HG03460 (cell line): ENCODE data around the gene ERICH6.

Source experiments
- ATAC-seq: cut with Tn5 transposase; IDR thresholded peaks from one replicate; pipeline ENCODE4 v1.9.1; 2021; ENCODE audit not compliant: unreplicated experiment

Gene ERICH6

DNA sequence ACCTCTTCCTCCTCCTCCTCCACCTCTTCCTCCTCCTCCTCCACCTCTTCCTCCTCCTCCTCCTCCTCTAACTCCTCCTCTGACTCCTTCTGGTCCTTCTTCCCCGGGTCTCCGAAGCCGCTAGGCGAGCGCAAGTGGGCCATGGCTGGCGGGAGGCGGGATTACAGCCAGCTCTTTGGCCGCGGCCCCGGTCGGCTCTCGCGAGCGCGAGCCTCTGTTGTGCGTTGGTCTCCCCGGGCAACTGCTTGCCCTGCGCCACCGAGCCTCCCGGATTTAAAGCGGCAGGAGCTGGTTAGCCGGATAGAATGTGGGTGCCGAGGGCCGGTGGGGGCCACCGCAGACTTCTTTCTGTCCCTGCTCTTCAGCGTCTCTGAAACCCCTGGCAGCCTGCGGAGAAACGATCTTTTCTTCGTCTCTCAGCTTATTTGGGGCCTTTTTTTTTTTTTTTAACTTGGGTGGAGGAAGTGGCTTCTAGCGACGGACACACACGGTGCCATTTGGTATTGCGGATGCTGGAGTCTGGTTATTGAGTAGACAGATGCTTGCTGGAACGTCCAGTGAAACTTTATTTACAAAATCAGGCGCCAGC, at the start of gene ERICH6:
TSS of gene ERICH6 (minus strand) at position 165 of the 589 bp plus-strand sequence. CDS start at position 143, 22 bp downstream.
- ATAC-seq: peak; percentile 100

DNA sequence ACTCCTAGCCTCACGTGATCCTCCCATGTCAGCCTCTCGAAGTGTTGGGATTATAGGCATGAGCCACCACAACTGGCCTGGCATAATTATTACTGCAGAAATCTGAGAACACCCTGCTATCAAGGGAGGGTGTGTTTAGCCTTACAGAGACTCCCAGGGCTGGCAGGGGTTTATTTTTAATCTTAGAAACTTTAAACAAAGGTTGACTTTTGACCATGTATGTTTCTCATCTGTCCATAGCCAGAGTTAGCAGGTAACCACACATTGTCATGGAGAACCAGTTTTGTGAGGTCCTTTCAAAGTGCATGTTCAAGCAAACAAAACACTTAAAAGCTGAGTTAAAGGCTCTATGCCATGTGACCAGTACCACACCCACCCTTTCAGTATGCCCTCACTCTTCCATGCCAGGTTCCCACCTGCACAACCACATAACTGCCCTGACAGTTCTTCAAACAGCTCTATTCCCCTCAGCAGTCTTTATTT, 48.1 kb upstream of the ERICH6 start:
- ATAC-seq: no peak

DNA sequence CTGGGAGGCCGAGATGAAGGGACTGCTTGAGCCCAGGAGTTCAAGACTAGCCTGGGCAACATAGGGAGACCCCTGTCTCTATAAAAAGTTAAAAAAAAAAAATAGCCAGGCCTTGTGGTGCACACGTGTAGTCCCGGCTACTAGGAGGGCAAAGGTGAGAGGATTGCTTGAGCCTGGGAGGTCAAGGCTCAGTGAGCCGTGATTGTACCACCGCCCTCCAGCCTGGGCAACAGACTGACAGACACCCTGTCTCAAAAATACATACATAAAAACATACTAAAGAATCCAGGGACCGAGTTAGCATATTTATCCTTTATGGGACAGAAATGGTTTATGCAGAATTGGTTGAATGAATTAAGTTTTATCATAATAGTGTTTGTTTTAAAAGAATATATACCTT, 45.5 kb upstream of the ERICH6 start:
- ATAC-seq: no peak

DNA sequence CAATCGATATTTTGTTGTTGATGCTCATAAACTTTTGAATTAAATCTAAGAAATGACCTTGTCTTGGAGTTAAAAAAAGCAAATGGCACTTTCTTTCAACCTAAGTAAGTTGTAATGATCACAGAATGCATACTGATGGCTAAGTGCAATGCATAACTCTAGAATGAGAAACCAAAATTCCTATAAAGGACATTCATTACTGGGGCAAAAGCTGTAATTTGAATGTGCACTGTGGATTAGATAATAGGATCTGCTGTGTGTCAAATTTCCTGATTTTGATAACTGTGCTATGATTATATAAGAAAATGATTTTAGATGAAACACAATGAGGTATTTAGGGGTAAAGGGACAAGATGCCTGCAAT, 44.9 kb upstream of the ERICH6 start:
- no peak for ATAC-seq

DNA sequence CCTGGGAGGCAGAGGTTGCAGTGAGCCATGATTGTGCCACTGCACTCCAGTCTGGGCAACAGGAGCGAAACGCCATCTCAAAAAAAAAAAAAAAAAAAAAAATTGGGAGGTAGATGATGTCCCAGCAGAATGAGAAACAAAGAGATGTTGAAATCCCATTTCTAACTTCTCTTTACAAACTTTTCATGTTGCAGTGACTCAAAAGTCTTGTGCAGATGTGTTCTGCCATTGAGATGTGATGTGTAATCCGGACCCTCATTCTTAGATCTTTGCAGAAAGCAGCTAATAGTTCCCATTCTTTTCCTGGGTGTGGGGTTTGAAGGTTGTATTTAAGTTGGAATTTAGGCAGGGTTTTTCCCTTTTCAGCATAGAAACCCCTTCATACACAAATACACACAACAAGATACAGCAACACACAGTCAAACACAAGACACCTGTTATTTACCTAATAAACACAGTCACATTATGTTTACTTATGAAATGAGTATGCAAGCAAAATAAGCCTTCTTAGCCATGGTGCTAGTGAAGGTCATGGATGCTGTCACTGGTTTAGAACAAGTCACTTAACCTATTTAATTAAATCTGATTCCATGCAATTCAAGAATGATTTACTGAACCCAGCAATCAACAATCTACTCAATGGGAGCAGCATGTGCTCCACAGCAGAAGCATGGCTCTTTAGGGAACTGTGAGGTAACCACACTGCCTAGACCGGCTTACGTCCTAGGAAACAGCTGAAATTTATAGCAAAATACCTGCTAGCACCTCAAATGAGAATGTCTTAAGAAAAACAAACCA, 44.4 kb upstream of the ERICH6 start:
- ATAC-seq: no peak

DNA sequence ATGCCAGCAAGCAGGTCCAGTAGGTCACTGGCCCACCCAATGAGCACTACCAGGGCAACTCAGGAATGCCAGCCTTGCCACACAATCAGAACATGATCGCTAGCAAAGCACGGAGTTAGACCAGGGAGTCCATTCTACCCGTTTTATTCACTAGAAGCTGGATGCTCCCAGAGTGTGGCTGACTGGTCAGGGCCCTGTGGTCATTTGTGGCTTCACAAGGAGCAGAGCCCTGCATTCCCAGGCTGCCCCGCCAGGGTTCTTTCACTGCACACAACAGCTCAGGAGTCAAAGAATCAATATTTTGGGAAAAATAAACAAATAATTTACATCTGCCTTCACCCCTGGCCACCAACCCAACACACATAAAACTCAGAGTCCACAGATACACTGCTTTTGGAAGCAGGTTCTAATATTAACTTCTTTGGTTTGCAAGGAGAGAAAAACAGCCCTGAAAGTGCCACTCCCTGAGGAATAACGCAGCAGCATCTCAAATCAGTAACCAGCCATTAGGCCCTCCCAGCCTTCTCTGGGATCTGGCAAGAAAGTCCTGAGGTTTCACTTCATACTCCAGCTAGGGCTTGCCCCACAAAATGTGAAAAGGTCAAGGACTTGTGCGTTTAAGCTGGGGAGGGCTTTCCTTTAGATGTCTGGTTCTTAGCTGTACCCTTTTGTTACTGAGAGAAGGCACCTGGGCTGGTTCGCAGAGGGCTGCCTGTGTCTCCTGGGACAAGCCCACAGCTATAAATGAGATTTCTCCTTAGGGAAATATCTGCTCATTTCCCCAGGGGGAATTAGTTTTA, 43.3 kb upstream of the ERICH6 start:
- no peak for ATAC-seq

DNA sequence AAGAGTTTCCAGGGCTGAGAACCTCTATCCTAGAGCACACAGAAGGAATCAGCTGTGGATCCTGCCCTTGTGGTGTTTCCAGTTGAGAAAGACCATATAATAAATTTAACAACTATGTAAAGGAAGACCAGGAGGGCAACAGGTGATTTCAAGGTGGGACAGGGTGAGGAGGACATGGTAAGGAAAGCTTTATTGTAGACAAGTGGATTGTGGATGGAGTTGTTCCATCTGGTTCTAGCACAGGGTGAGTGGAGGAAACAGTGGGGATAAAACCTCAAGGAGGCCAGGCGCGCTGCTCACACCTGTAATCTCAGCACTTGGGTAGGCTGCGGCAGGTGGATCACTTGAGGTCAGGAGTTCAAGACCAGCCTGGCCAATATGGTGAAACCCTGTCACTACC, 42.1 kb upstream of the ERICH6 start:
- no peak for ATAC-seq

DNA sequence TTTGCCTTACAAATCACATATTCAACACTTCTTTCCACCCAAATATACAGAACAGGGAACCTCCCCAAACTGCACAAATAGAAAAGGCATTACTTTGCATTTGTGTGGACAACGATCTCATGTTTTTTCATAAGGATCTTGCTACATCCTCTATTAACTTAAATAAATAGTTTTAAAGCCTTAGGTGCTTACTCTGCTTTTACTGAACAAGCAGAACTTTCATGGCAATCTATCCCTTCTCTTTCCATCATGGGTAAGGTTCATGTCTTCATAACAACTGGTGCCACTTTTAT, 41.1 kb upstream of the ERICH6 start:
- no peak for ATAC-seq

DNA sequence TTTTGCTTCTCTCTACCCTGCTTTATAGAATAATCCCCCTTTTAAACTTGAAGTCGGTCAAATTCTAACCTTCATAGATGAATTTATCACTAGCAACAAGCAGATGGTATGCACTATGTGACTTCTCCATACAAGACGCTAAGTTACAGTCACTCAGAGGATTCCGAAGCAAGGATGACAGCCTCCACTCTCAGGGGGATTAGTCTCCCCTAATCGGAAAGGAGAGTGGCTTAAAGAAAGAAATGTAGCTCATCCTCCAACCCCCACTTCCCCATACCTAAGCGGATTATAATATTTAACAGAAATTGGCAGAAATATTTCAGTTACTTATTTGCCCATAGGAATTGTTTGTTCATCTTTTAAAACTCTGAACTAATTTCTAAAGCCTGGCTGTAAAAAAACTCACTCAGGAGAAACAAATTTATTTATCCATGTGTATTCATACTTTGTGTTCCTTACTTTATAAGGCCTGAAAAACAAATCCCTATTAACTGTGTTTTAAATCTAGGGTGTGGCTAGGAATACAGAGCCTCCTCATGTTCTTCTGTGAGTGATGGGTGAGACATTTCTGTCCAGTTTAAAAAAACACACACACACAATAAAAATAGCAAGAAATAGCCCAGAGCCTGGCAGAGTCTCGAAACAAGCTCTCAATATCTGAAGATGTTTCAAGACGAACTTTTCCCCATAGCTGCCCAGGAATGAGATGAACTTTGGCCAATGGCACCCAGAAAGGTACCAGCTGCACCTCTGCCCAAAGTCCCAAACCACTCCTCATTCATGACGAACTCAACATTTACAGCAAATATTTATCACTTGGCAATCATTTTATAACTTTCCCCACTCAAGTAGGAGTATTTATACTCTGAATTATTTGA, 40.6 kb upstream of the ERICH6 start:
- no peak for ATAC-seq

DNA sequence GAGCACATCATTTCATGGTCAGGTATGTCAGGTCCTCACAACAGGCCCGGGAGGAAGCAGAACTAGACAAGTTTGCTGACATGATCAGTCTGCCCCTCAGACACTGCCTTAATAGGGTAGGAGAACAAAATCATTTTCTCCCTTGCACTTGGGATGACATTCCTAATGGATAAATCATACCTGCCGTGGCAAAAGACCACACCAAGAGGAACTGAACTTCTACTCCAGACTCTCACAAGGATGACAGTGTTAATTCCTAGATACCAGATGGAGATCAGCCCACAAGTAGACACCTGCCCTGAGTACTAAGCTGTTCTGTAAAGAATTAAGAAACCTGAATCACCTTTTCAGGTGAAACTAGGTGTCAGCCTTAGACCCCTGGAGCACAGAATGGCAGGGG, 39.8 kb upstream of the ERICH6 start:
- ATAC-seq: no peak

DNA sequence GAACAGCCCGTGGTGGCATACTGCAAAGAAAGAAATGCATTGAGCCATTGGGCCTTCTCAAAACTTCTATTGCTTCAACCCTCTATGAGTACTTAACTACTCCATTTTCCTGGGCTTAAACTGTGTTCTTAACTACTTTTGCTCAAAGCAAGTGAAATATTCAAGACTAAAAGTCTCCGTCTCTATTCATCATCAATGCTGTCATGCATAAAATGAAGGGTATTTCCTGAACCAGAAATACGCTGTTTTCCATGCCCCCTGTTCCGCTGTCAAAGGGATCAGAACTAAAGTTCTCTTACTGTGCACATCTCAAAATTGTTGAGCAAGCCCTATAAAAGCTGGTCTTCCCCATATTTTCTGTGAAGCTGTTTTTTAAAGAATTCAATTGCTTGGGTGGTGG, 39.0 kb upstream of the ERICH6 start:
- no peak for ATAC-seq

DNA sequence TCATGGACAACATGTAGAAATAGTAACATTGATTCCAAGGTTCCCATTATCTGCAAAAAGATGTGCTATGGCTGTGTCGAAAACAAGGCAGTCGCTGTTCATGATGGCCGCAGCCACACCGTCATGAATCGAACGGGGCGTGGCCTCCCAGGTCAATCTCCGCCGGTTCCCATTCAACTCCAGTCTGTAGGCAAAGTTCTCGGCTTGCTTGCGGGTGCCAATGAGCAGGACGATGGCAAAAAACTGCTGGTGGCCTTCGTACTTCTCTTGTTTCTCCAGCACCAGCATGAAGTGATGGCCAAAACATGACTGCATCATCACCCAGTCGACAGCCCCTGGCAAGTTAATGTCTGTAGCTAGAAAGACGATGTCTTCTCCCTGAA, 38.4 kb upstream of the ERICH6 start:
- ATAC-seq: no peak

DNA sequence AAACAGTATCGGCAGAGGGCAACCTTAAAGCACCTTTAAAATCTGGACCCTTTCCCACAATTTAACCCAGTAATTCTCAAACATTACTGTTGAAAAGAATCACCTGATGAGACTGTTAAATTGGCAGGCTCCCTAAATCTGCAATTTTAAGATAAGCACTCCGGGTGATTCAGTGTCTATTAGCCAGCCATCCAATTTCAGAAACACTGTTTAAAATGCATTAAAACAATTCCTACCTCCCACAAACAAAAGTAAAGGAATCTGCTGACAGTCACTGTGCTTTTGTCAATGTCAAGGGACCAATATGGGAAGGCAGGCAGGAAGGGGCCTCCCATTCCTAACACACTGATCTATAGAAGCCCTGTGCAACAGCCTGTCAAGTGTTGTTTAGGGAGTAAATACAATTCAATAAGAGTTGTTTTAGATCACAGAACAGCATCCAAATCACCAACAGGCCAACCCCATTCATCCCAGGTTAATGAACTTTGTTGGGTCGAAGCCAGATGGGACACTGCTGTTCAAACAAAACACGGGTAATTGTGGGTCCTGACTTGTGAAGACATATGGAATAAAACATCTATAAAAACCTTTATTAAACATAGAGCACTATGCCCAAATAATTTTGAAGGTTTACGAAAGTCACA, 37.9 kb upstream of the ERICH6 start:
- ATAC-seq: no peak

DNA sequence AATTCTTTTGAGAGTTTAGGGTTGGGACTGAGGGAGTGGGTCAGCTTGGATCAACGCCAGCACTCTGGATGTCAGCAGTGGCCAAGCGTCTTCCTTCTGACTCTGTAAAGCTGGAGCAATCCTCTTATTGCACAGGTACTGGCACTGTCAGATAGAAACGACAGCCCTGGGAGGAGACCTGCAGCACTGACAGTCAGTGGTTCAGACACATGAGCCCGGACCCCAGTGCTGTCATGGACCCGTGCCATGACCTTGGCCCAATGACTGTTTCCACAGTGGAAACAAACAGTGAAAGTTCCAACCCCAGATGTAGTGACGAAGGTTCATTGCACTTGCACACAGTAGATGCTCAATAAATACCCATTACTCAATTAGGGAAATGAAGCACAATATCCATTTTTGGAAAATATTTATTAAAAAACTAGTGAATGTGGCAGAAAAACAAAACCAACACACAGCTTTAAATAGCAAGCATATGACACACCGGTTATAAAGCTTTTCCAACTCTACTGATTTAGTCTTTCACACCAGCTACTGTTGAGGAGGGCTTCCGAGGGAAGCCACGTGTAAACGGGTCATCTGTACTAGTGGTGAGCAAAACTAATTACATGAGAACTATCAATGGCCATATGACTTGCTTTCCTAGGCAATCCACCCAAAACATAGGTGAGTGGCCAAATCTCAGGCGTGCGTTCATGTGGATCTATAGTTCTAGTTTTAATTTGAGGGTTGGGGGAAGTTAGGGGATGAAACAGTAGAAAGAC, 37.2 kb upstream of the ERICH6 start:
- ATAC-seq: no peak

DNA sequence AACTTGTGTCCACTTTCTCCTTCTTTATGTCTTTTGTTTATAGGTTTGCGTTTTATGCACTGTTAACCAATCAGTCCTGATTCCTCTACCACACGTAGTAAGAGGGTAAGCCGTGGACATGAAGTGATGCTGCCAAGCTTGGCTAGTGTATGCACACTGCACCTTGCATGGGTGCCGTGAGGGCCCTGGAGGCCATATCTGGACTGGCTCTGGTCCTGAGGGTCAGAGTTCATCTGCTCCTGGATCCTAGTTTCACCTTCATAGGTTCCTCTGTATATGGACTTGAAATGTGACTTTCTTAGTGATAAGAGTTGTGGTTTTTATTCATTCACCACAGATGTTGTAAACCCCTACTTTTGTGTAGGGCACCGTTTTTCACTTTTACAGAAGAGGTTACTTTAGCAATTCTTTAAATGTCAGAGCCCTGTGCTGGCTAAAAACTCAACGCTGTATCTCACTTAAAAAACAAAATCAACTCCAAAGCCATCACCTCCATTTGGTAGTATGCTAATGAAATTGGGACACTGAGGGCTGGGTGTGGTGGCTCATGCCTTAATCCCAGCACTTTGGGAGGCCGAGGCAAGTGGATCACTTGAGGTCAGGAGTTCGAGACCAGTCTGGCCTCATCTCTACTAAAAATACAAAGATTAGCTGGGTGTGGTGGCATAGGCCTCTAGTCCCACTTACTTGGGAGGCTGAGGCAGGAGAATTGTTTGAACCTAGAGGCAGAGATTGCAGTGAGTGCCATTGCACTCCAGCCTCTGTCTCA, 36.3 kb upstream of the ERICH6 start:
- ATAC-seq: no peak

DNA sequence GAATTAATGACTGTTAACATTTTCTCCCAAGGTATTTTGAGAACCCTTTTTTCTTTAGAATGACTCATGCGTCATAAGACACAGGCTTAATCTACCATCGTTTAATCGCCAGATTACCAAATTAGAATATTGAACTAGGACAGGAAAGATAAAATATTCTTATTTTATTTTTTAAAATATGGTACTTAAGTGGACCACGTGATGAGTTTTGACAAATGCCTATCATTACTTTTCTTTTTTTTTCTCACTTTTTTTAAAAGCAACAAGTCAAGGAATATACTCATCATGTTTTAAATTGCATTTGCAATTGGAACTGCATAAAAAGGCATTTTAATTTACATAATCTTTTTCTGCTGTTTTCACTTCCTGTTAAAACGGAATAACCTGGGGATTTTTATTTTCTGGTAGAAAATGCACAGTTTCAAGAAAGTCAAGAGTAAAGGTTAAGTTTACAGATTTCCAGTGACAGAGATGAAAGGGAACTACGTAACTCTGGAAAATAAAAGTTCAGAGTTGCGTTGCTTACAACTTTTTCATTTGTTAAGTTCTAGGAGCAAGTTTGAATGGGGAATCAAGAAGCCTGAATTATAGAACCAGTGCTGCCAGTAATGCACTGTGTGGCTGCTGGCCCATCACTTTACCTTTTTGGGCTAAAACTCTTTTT, 35.6 kb upstream of the ERICH6 start:
- no peak for ATAC-seq

DNA sequence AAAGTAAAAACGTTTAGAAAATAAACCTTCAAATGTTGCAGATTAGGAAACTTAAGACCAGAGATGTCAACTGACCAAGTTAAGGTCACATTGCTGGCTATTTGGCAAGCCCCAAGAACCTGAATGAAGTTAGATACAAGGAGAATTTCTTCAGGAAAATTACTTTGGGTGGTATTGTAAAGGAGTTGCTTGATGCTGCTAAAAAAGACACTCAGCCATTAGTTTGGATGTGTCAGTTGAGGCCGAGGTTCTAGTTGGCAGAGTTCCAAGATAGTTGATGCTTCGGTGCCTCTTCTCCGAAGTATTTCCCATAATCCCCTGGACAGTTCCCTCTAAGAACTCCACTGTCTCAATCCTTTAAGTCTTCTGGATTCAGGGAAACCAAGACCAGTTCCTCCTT, 35.0 kb upstream of the ERICH6 start:
- ATAC-seq: no peak

DNA sequence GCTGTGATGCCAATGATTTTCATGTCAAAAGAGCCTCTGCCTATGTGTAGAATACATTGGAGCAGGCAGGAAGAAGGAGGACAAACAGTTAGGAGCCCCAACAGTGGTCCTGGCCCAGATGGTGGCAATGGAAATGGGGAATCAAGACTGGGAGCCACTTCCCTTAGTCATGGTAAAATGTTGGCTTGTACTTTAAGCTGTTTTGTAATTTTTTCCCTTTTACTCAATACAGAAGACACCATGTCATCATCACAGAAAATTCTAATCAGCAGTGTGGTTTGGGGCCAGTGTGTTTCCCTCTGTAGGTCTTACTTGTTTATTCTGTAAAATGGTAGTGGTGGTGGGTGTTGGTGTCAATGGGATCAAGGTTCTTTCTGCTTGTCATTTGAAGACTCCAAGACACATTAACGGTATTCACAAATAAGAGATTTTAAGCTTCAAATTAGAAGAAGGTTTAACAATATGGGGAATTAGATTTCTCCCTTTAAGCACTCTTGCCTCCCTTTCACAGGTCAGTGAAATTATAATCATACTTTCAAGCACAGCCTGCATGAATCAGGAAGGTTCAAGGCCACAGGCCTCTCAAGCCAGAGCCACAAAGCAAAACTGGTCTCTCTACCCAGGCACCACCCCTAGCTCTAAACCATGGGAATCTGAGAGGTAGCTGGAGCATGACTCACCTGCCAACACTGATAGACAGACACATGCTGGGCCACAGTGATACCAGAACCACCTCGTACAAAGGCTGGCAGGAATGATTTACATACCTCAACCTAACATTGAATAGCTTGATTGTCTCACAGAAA, 34.4 kb upstream of the ERICH6 start:
- ATAC-seq: peak; percentile 58
